ENCODE measurements around the gene TMPRSS6. TPM values are rescaled to one million over a fixed set of nuclear protein-coding genes. Genes with fewer than 3 reads are reported as not detected.

Gene TMPRSS6
- total and polyA plus RNA-seq, 2 of the 13 experiments (the other 11 are each of a cell fraction or from before 2014, with no cell fraction given), result 4.2 to 4.8 TPM

- TF ChIP-seq TBX2 (CRISPR knock-in tag; IDR thresholded peaks at IDR 0.05; ENCODE audit: borderline replicate concordance), result peak; percentile 13; the same call in 1 of the 2 replicates
- TF ChIP-seq DDIT3 (CRISPR knock-in tag; IDR thresholded peaks at IDR 0.05), result no peak
- TF ChIP-seq ZSCAN5A (CRISPR knock-in tag; IDR thresholded peaks at IDR 0.05; ENCODE audit: borderline replicate concordance), result no peak
- TF ChIP-seq POLR2G (IDR thresholded peaks at IDR 0.05; ENCODE audit: low read depth, low read length), result no peak
- no peak for TF ChIP-seq SRSF4 (IDR thresholded peaks at IDR 0.05; ENCODE audit: low read depth, low read length, poor library complexity, severe bottlenecking)
- no peak for TF ChIP-seq CTCF (CRISPR knock-in tag; IDR thresholded peaks at IDR 0.05)
- no peak for TF ChIP-seq MIER2 (CRISPR knock-in tag; IDR thresholded peaks at IDR 0.05)
- TF ChIP-seq ARID4A (CRISPR knock-in tag; IDR thresholded peaks at IDR 0.05; ENCODE audit: borderline replicate concordance), result peak; percentile 24; the same call in 1 of the 2 replicates
- no peak for TF ChIP-seq MIER3 (CRISPR knock-in tag; IDR thresholded peaks at IDR 0.05; ENCODE audit: borderline replicate concordance)
- 0 out of 2 replicates have a peak, but pooled peaks have one; percentile 14 for TF ChIP-seq ZNF556 (CRISPR knock-in tag; IDR thresholded peaks at IDR 0.05; ENCODE audit: borderline replicate concordance)
- no peak for TF ChIP-seq ASH2L (IDR thresholded peaks at IDR 0.05; ENCODE audit: insufficient read length, low read depth, low read length)
Measured at GRCh38 chr22:37107816-37108621, 1.5 kb downstream of the TMPRSS6 start (continued).
